PFSK-1 (cell line): ENCODE data around the gene IVNS1ABP.

ENCODE experiments used
- FOXP2 ChIP-seq: optimal IDR thresholded peaks from 2 replicates; pipeline ENCODE3; 2011; ENCODE audit warnings: borderline replicate concordance, control low read depth, inconsistent platforms; ENCODE audit not compliant: insufficient read depth; ENCODE audit errors: extremely low read length, extremely low read depth
- POLR2AphosphoS5 ChIP-seq: IDR thresholded peaks from 2 replicates; pipeline ENCODE4 v1.6.1; 2012; ENCODE audit warnings: low read depth, mild to moderate bottlenecking, control low read depth, low read length, moderate library complexity
- REST ChIP-seq, 2 experiments: IDR thresholded peaks; 2 replicates each; pipeline versions ENCODE4 v1.6.1 to v1.8.0; 2011 to 2012; ENCODE audit warnings: low read depth in 2 of 2, low read length in 2 of 2, control low read depth in 1 of 2, inconsistent platforms in 1 of 2, mild to moderate bottlenecking in 1 of 2, moderate library complexity in 1 of 2; ENCODE audit not compliant: insufficient read depth in 1 of 2
- SIN3A ChIP-seq: IDR thresholded peaks from 2 replicates; pipeline ENCODE4 v1.6.1; 2012; ENCODE audit warnings: mild to moderate bottlenecking, low read length, moderate library complexity, borderline replicate concordance; ENCODE audit not compliant: insufficient read depth
- TAF1 ChIP-seq: IDR thresholded peaks from 2 replicates; pipeline ENCODE4 v1.6.1; 2012; ENCODE audit warnings: low read length, control low read depth, borderline replicate concordance; ENCODE audit not compliant: insufficient read depth

Gene IVNS1ABP

DNA sequence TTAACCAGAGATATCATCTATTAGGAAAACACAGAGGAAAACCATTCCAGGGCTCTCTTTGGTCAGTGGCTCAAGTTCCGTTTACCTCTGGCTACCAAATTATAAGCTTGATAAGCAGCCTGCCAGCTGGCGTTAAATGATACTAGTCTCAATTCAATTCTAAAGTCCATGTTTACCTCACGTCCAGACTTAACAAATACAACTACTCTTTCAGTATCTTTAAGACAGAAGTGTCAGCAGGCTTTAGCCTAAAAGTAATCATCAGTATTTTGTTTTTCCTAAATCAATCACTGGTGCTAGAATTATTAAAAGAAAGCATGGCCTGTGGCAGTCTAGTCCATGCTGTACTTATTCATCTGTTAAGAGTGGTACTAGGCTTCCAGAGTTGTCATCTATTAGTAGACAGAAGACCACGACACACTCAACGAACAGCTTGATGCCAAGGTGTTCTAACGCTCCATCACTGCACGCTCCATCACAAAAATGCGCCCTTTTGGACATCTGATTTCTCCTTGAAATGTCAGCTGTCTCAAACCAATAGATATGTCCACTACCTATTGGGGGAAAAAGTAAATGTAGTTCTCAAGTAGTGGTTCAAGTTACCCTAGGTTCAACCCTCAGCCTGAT is 1.5 kb downstream of the IVNS1ABP start:
- TF ChIP-seq FOXP2 (no peak), SIN3A (no peak), REST (IDR thresholded peaks at IDR 0.05; ENCODE audit: insufficient read depth in 1 of 2, low read depth in 2 of 2, low read length in 2 of 2) (no peak), POLR2AphosphoS5 (no peak), TAF1 (no peak)

GRCh38 chr1:185314411-185314810 is 2.6 kb downstream of the IVNS1ABP start:
- TF ChIP-seq POLR2AphosphoS5 (no peak), SIN3A (no peak), REST (IDR thresholded peaks at IDR 0.05; ENCODE audit: insufficient read depth in 1 of 2, low read depth in 2 of 2, low read length in 2 of 2) (no peak), TAF1 (no peak), FOXP2 (no peak)

DNA sequence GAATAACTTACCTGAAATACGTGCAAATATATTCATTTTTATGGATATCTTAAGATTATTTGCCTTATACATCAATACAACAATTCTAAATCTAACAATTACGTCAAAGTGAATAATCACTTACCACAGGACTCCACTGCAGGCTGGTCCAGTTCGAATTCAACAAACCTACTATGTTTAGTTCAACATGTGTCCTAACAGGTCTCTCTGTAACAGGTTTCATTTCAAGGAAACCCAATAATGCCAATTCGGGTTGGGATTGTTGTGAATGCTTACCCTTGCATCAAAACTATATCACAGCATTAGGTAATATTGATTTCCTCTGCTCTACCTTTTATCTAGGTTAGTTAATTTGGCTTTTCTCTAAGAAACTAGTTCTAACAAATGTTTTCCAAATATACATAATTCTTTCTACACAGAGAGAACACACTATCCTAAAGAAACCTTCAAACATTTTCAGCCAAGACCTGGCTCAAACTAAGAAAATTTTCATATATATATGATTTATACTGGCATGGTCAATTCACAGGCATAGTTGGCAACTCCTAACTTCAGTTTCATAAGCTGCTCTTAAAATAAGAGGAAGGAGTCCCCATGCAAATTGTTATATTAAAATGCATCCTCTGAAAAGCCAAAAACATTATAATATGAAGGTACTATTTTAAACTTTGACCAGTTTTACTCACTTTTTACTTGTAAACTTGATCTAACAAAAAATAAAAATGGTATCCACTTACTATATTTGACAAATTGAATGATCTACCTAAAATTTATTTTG is 4.5 kb downstream of the IVNS1ABP start:
- TF ChIP-seq REST (IDR thresholded peaks at IDR 0.05; ENCODE audit: insufficient read depth in 1 of 2, low read depth in 2 of 2, low read length in 2 of 2) (no peak), FOXP2 (no peak), TAF1 (no peak), POLR2AphosphoS5 (no peak), SIN3A (no peak)

- TF ChIP-seq REST (IDR thresholded peaks at IDR 0.05; ENCODE audit: insufficient read depth in 1 of 2, low read depth in 2 of 2, low read length in 2 of 2) (no peak), TAF1 (no peak), FOXP2 (no peak), POLR2AphosphoS5 (no peak), SIN3A (no peak)
These were observed 5.3 kb downstream of the IVNS1ABP start for GRCh38 chr1:185311589-185312225.
